Left lung (tissue), 10 donors: ENCODE data around the gene C8G. TPM values are rescaled to one million over a fixed set of nuclear protein-coding genes. Genes with fewer than 3 reads are reported as not detected.

Experiments
- ATAC-seq: fragments of 200-7000 bp; cut with Tn5 transposase; one replicate; pipeline ENCODE4 v1.9.1; 2020; ENCODE audit warnings: moderate library complexity
- DNase-seq, 4 donors: peaks; one replicate each; pipeline ENCODE4 v3.0.0-alpha.2; 2013 to 2020
- H3K27ac ChIP-seq, 2 donors: fragments of 200-600 bp; sonication (generic) in 1 of 2; one replicate each; pipeline versions ENCODE4 v1.5.0 to v1.8.0; 2020 to 2021
- H3K27me3 ChIP-seq, 2 donors: fragments of 200-600 bp; sonication (generic) in 1 of 2; one replicate each; pipeline versions ENCODE4 v1.5.0 to v1.8.0; 2020 to 2021
- H3K36me3 ChIP-seq, 2 donors: fragments of 200-600 bp; sonication (generic) in 1 of 2; one replicate each; pipeline versions ENCODE4 v1.5.0 to v1.8.0; 2020 to 2021
- H3K4me1 ChIP-seq, 2 donors: fragments of 200-600 bp; one replicate each; pipeline ENCODE4 v1.8.0; 2021
- H3K4me3 ChIP-seq, 2 donors: fragments of 200-600 bp; sonication (generic) in 1 of 2; one replicate each; pipeline versions ENCODE4 v1.5.0 to v1.8.0; 2020 to 2021; ENCODE audit warnings: mild to moderate bottlenecking in 1 of 2
- H3K9me3 ChIP-seq, 2 donors: fragments of 200-600 bp; sonication (generic) in 1 of 2; one replicate each; pipeline versions ENCODE4 v1.5.0 to v1.8.0; 2020 to 2021
- intact Hi-C, 2 donors: fragments of 100-400 bp; cut with DNase I; formaldehyde crosslinking; loops; one replicate each; pipeline versions ENCODE4 v1.11.2 to v1.14.2; 2022
- polyA plus RNA-seq, 6 donors: library from polyadenylated mRNA; unstranded; fragments of 120-200 nt; gene quantifications; one replicate each; pipeline ENCODE4 v1.2.1, GENCODE V29; 2013; ENCODE audit not compliant: insufficient read length in 6 of 6
- total RNA-seq, 2 donors: library from RNA; stranded (reverse); fragmentation: NEBNext Ultra II Directional; extraction: Animal tissue kit (Norgen Biotek cat#: 25700); gene quantifications; one replicate each; pipeline ENCODE4 v1.2.1, GENCODE V29; 2021
- TF ChIP-seq, protein P1 (sequence below), 2 donors: fragments of 200-600 bp; sonication (generic) in 1 of 2; IDR thresholded peaks; one replicate each; pipeline versions ENCODE4 v1.5.0 to v1.8.0; 2021; ENCODE audit warnings: antibody characterized with exemption in 2 of 2
- donor health status: DM: no; HTN: yes; CAD: no.
- donor health status: DM: no; HTN: no; CAD: no.

C8G gene
- total and polyA plus RNA-seq, 8 donors, result 0.47 to 1.2 (median 0.85) TPM

GRCh38 chr9:136900556-136900955, 44.5 kb upstream of the C8G start:
- ATAC-seq (no peak), DNase-seq (no peak)
- Histone ChIP-seq H3K4me3 (no peak overlapping the region), H3K9me3 (no peaks in the 10 kb centered on the region), H3K27ac (peak overlapping the region; percentile 84 to 89), H3K4me1 (peaks cover 30 to 41% of the 10 kb centered on the region in 2 donors), H3K36me3 (peaks cover 0 to 42% of the 10 kb centered on the region in 2 donors), H3K27me3 (no peaks in the 10 kb centered on the region)
- intact Hi-C loops, result no loop called here
- TF ChIP-seq, protein P1, sequence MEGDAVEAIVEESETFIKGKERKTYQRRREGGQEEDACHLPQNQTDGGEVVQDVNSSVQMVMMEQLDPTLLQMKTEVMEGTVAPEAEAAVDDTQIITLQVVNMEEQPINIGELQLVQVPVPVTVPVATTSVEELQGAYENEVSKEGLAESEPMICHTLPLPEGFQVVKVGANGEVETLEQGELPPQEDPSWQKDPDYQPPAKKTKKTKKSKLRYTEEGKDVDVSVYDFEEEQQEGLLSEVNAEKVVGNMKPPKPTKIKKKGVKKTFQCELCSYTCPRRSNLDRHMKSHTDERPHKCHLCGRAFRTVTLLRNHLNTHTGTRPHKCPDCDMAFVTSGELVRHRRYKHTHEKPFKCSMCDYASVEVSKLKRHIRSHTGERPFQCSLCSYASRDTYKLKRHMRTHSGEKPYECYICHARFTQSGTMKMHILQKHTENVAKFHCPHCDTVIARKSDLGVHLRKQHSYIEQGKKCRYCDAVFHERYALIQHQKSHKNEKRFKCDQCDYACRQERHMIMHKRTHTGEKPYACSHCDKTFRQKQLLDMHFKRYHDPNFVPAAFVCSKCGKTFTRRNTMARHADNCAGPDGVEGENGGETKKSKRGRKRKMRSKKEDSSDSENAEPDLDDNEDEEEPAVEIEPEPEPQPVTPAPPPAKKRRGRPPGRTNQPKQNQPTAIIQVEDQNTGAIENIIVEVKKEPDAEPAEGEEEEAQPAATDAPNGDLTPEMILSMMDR (IDR thresholded peaks at IDR 0.05), result no peak

- Histone ChIP-seq H3K27ac (peak overlapping the region; percentile 84 to 89), H3K4me1 (peaks cover 30 to 41% of the 10 kb centered on the region in 2 donors), H3K27me3 (no peaks in the 10 kb centered on the region), H3K4me3 (no peak overlapping the region), H3K9me3 (no peaks in the 10 kb centered on the region), H3K36me3 (peaks cover 0 to 40% of the 10 kb centered on the region in 2 donors)
- ATAC-seq, result peak; percentile 74
- TF ChIP-seq, protein P1 (IDR thresholded peaks at IDR 0.05), result no peak
- intact Hi-C loops, result no loop called here
- peak in 2 of 4 donors; percentile 46 to 74 for DNase-seq
Observed at GRCh38 chr9:136900988-136901515, 44.0 kb upstream of the C8G start.

- H3K27me3 ChIP-seq, result no peaks in the 10 kb centered on the region
- H3K9me3 ChIP-seq, result no peaks in the 10 kb centered on the region
- peak; percentile 54 for ATAC-seq
- H3K4me1 ChIP-seq, result peaks cover 30 to 41% of the 10 kb centered on the region in 2 donors
- peak overlapping the region; percentile 84 to 89 for H3K27ac ChIP-seq
- TF ChIP-seq, protein P1 (IDR thresholded peaks at IDR 0.05), result no peak
- peaks cover 0 to 46% of the 10 kb centered on the region in 2 donors for H3K36me3 ChIP-seq
- intact Hi-C loops, result no loop called here
- peak in 1 of 4 donors; percentile 60 for DNase-seq
- H3K4me3 ChIP-seq, result no peak overlapping the region
Observed at GRCh38 chr9:136901516-136902258, 43.4 kb upstream of the C8G start.

- H3K4me1 ChIP-seq, result peaks cover 30 to 41% of the 10 kb centered on the region in 2 donors
- H3K27me3 ChIP-seq, result no peaks in the 10 kb centered on the region
- ATAC-seq, result peak; percentile 85
- DNase-seq, result peak in 3 of 4 donors; percentile 66 to 89 (median 87)
- TF ChIP-seq, protein P1 (IDR thresholded peaks at IDR 0.05), result no peak
- peaks cover 0 to 53% of the 10 kb centered on the region in 2 donors for H3K36me3 ChIP-seq
- intact Hi-C loops, result no loop called here
- peak overlapping the region; percentile 84 to 89 for H3K27ac ChIP-seq
- no peak overlapping the region for H3K4me3 ChIP-seq
- H3K9me3 ChIP-seq, result no peaks in the 10 kb centered on the region
Observed at GRCh38 chr9:136902259-136902821, 42.7 kb upstream of the C8G start.

- TF ChIP-seq, protein P1 (IDR thresholded peaks at IDR 0.05), result no peak
- Histone ChIP-seq H3K4me1 (peaks cover 30 to 41% of the 10 kb centered on the region in 2 donors), H3K36me3 (peaks cover 0 to 60% of the 10 kb centered on the region in 2 donors), H3K4me3 (no peak overlapping the region), H3K9me3 (no peaks in the 10 kb centered on the region), H3K27me3 (no peaks in the 10 kb centered on the region), H3K27ac (peak overlapping the region; percentile 84 to 89)
- peak; percentile 32 for ATAC-seq
- intact Hi-C loops, result no loop called here
- DNase-seq, result peak in 2 of 4 donors; percentile 44 to 54
Observed at GRCh38 chr9:136903041-136903554, 41.9 kb upstream of the C8G start.
